Measurements from ENCODE around the gene CDC34.

CDC34 gene

DNA sequence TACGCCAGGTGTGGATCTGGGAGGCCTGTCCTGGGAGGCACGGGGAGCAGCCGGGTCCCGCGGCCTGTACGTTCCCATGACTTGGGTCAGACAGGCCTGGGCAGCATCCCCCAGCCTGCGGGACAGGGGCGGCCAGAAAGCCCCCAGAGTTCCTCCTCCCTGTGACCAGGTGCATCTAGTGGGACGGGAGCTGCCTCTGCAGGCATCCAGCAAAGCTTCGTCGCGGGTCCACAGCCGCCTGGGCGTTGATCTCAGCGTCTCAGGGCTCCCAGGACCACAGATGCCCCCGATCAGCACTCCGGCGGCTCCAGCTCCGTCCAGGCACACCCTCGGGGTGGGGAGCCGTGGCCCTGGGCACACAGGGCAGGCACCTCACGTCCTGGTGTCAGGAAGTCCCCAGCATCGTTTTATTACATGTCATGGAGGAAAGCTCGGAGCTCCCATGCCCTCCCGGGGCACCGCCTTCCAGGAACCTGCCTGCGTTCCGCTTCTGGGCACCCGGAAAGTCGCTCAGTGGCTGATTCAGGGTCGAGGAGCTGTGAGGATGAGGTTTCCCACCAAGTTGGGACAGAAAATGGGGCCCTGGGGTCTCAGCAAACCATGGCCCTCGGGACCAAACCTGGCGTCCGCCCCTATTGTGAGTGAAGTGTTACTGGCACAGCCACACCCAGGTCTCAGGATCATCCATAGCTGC lies 10.8 kb downstream of the CDC34 start:
- no peak for DNase-seq (ENCODE audit: low spot score)

DNA sequence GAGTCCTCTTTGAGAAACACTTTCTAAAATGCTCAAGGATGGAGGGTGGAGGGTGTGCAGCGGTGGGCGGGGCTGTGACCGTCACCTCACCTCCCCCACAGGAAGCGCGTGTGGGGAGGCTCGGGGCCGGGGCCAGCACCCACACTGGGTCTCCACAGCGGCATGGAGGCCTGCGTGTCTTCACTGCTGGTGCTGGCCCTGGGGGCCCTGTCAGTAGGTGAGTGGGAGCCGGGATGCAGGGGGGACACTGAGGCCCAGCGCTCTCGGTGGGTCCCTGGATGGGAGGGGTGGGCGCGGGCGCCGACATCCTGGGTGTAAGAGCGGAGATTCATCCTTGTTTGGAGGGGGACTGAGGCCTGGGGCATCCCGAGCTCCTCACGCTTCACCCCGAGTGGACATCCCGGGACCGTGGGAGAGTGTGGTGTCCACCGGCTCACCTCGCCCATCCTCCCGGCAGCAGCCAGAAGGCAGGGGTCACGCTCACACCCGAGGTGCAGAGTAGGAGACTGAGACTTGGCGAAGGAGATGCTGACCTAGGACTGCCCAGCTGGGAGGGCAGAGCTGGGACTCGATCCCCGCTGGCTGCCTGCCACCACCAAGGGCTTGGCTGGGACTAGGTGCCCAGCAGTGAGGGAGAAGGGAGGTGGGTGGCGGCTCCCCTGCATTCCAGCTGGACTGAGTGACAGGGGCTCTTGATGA lies 12.5 kb downstream of the CDC34 start, which contains the start of gene GZMM:
GZMM (plus strand) TSS at position 144 of the 699 bp plus-strand sequence; CDS start at position 163, 19 bp downstream.
- no peak for DNase-seq (ENCODE audit: low spot score)

DNA sequence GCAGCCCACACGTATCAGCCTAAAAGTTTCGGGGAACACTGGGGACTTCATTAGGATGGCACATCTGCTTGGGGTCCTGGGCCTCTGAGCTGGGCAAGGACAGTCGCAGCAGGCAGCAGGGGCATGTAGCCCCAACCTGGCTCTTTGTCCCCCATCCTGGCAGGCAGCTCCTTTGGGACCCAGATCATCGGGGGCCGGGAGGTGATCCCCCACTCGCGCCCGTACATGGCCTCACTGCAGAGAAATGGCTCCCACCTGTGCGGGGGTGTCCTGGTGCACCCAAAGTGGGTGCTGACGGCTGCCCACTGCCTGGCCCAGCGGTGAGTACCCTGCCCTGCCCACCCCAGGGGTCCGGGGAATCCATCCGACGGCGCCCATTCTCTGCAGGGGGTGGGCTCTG lies 15.6 kb downstream of the CDC34 start:
- DNase-seq (ENCODE audit: low spot score), result no peak

DNA sequence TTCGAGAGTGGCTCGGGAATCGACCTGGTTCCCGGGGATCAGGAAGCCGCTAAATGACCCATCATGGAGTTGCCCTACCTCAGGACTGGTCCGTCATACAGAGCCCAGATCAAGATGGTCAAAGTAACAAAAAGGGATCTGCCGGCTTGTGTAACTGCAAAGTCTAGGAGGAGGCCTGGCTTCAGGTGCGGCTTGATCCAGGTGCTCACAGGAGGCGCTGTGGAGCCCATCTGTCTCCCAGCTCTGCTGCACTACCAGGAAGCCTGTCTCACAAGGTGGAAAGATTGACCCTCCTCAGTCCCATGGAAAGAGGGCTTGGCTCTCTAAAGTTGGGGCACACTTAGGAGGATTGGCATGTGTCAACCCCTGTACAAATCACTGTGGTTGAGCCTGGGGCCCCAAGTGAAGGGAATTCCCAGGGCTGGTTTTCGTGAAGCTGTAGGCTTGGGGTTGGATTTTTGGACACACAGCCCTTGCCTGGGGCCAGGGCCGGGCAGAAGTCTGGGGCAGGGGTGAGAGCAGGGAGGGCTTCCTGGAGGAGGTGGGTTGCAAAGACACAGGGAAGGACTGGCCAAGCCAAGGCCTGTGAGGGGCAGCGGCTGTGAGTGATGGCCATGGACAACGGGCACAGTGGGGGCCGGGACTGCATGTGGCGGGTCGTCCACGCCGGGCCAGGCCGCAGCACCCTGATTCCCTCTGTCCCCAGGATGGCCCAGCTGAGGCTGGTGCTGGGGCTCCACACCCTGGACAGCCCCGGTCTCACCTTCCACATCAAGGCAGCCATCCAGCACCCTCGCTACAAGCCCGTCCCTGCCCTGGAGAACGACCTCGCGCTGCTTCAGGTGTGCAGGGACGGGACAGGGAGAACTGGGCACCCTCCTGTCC lies 16.5 kb downstream of the CDC34 start:
- no peak for DNase-seq (ENCODE audit: low spot score)

DNA sequence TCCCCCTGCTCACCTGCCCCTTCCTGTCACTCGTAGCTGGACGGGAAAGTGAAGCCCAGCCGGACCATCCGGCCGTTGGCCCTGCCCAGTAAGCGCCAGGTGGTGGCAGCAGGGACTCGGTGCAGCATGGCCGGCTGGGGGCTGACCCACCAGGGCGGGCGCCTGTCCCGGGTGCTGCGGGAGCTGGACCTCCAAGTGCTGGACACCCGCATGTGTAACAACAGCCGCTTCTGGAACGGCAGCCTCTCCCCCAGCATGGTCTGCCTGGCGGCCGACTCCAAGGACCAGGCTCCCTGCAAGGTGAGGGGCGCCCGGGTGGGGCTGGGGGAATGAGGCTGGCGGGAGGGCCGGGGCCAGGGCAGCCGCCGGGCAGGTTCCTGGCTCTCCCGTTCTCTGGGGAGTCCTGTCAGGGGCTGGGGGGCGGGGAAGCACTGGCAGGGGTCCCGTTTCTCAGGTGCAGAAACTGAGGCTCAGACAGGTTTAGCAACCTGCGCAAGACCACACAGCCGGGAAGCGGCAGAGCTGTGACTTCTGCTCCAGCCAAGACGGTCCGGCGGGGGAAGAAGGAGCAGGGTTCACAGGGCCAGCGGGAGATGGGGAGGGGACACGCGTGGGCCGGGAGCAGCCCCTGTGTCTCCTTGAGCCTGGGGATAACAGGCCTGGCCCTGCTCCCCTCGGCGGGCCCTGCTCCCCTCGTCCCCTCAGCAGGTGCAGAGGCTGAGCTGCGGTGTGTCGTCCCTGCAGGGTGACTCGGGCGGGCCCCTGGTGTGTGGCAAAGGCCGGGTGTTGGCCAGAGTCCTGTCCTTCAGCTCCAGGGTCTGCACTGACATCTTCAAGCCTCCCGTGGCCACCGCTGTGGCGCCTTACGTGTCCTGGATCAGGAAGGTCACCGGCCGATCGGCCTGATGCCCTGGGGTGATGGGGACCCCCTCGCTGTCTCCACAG lies 17.6 kb downstream of the CDC34 start:
- DNase-seq (ENCODE audit: low spot score), result no peak

DNA sequence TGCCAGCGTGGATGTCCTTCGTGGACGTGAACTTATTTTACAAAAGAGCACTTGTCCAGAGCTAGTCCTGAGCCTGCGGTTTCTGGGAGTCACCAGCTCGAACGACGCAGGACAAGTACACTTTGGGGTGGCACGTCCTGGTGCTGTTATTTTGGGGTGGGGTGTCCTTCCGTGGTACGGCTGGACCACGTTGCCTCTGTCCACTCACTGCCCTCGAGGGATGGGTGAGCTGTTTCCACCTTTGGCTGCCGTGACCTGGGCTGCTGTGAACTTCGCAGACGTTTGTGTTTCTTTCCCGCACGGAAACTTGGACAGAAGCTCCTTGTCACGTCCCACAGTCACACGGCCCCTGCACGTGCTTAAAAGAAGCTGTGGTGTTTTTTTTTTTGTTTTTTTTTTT lies 23.3 kb downstream of the CDC34 start:
- no peak for DNase-seq (ENCODE audit: low spot score)

DNA sequence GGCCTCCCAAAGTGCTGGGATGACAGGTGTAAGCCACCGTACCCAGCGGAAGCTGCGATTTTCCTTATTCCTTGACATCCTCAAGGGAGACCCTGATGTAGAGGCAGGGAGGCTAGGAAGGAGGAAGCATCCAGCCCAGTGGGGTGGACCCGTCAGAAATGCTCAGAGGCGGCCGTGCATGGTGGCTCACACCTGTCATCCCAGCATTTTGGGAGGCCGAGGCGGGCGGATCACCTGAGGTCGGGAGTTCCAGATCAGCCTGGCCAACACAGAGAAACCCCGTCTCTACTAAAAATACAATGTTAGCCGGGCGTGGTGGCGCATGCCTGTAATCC lies 23.9 kb downstream of the CDC34 start:
- no peak for DNase-seq (ENCODE audit: low spot score)

DNA sequence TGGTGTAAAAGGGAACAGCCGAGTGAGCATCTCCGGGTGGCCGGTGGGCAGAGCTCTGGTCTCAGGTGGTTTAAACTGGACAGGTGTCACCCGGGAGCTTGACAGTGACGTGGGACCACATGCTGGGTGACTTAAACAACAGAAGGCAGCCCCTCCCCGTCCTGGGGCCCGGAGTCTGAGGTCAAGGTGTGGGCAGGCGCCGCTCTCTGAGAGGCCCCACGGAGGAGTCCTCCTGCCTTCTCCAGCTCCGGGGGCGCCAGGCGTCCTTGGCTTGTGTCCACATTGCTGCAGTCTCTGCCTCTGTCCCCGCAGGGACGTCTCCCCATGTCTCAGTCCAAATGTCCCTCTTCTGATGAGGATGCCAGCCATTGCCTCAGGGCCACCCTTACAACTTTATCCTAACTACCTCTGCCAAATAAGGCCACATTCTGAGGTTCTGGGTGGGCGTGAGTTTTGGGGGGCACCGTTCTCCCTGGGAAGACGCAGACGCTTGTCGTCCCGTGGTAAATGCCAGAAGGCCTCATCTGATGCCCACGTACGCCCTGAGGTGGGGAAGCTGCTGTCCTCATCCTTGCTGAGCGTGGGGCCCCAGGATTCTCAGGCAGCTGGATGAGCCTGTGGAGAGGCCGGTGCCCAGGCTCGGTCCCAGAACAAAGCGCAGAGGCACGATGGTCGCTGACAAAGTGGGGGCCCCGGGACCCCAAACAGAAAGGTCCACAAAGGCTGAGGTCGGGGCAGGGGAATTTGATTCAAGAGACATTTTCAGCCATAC lies 25.2 kb downstream of the CDC34 start:
- no peak for DNase-seq (ENCODE audit: low spot score)

DNA sequence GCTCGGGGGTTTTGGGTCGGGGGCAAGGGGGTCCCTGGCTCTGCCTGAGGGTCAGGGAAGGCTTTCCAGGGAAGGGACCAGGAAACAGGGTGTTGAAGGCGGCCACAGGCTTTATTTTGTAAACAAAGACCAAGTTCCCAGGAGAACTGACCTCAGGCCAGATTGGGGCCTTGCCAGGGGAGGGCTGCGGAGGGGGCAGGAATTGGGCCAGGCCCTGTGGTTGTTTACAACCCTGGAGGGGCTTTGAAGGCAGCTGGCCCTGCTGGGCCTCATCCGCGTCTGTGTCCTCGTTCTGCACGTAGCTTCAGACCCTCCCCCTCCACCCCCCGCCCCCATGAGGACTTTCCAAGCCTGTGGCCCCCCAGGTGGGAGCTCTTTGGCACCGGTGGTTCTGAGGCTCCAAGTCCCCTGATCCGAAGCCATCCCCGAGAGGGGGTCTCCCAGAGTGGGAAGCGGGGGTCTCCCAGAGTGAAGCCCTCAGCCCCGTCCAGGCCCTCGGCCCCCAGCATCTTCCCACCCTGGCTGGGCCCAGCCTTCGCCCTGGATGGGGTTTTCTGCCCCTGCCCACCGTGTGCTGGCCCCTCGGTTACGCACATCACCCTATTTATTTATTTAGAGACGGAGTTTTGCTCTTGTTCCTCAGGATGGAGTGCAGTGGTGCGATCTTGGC lies 27.3 kb downstream of the CDC34 start:
- DNase-seq (ENCODE audit: low spot score), result no peak

DNA sequence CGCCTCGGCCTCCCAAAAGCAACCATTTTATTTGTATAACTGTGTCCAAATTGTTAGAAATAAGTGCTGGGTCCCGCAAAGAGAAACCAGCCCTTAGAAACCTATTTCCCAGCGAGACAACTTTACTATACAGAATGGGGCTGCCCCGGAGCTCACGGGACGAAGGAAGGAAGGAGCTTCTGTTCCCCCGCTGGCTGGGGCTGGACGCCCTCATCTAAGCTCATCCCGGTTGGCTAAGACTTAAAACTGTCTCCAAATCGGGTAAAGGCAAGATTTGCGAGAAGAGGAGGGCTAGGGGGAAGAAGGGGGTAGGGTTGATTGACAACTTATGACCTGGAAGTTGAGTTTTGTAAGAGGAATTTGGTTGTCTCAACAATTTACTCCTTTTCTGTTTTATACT lies 28.6 kb downstream of the CDC34 start:
- no peak for DNase-seq (ENCODE audit: low spot score)

DNA sequence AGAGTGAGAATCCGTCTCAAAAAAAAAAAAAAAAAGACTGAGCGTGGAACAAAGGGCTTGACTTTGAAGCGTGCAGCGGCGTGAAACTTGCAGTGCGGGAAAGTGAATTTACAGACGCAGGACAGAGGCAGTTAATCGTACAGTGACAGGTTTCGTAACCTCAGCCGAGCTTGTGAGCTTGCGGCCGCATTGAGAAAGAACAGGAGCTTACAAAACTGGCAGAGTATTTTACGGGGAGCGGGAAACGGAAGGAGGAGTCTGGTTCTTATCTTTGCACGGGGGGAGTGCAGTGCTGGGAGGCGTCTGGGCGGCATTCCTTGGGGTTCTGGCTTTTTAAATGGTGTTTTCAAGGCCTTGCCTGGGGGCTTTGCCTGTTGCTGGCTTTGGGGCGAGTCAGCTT lies 34.8 kb downstream of the CDC34 start:
- DNase-seq (ENCODE audit: low spot score), result no peak

DNA sequence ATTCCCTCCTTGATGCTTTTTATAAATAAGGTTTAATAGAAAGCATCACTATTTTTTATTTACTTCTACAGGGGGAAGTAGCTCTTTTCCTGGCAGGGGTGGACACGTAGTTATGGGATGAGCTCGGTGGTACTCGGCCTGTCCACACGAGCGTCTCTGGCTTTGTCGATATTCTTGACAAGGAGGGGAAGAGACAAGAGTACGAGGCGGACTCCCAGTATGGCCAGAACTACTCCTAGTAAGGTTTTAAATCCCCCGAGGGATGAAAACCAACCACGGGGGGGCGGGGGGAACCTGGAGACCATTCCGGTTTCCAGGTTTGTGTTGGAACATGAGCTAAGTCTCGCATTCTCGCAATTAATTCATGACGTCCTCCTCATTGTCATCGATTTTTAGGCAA lies 35.3 kb downstream of the CDC34 start:
- DNase-seq (ENCODE audit: low spot score), result no peak

DNA sequence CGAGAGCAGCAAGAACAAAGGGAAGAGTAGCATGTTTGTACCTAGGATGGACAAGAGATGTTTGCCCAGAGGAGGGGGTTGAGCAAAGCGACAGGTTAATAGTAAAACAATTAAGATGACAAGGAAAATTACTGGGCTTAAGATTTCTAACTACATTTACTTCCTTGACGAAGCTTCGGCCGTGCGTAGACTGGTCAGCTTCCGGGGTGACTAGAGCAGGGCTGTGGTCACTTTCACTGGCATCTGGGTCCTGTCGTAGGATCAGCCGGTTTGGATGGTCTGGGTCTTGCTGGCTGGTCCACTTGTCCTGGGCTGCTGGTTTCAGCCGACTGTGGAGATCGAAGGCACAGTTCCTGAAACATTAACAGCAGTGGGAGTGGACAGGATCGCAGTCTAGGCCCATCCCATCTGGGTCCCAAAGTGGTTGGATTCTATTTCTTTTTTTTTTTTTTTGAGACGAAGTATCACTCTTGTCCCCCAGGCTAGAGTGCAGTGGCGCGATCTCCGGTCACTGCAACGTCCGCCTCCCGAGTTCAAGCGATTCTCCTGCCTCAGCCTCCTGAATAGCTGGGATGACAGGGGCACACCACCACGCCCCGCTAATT lies 35.8 kb downstream of the CDC34 start:
- no peak for DNase-seq (ENCODE audit: low spot score)

DNA sequence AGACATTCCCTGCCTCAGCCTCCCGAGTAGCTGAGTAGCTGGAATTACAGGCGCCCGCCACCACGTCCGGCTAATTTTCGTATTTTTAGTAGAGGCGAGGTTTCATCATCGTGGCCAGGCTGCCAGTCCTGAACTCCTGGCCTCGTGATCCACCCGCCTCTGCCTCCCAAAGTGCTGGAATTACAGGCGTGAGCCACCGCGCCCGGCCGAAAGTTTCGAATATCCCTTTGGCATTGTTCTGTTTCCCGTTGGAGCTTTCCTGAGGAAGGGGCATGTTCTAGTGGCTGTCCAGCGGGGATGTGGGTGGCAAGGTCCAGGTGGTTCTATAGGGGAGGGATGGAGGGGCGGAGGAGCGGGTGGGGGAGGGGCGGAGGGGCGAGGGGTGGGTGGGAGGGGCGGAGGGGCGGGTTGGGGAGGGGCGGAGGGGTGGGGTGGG lies 38.7 kb downstream of the CDC34 start:
- no peak for DNase-seq (ENCODE audit: low spot score)

DNA sequence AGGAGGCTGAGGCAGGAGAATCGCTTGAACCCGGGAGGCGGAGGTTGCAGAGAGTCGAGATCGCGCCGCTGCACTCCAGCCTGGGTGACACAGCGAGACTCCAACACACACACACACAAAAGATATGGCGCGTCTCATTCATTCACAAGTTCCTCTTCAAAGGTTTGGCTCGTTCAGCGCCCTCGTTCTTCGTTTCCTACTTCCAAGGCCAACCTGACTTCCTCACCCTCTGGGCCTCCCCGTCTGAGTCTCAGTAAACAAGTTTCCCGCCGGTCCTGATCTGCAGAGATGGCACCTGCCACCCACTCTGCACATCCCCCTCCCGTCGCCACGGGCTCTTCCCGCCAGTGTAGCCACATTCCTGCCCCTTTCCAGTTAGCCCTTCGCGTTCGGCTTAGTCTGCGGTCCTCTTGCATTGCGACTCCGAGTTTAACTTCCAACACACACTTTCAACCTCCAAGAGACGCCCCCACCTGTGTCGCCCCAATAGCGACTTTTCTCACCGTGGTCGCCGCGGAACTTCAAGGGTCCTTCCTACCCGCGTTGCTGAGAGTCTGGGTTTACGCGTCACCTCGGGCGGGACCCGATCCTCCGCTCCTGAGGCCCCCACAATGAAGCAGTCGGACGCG lies 39.5 kb downstream of the CDC34 start:
- DNase-seq (ENCODE audit: low spot score), result no peak

DNA sequence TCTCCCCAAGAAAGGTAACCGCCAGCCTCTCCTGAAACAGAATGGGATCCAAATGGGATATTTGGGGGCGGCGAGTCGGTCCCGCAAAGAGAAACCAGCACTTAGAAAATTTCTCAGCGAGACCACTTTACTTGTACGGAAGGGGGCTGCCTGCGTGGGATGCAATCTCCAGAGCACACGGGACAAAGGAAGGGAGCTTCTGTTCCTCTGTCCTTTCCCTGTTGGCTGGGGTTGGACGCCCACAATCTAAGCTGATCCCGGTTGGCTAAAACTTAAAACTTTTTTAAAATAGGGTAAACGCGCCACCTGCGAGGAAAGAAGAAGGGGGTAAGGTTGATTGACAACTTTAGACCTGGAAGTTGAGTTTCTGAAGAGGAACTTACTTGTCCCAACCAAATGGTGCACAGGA lies 40.0 kb downstream of the CDC34 start:
- peak; percentile 42 for DNase-seq (ENCODE audit: low spot score)

DNA sequence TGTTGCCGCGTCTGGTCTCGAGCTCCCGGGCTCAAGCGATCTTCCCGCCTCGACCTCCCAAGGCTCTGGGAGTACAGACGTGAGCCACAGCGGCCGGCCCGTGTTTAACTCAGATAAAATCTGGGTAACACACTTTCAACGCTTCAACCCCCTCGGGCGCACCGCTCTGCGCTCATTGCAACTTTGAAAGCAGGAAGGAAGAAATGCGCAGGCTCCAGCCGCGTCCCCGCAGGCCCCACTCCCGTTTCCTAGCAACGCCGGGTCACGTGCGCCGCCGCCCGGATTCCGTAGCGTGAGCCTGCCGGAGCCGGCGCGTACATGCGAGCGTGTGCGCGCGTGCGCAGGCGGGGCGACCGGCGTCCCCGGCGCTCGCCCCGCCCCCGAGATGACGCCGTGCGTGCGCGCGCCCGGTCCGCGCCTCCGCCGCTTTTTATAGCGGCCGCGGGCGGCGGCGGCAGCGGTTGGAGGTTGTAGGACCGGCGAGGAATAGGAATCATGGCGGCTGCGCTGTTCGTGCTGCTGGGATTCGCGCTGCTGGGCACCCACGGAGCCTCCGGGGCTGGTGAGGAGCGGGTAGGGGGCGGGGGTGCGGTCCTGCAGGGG lies 40.7 kb downstream of the CDC34 start, which contains the start of gene BSG:
BSG (plus strand) TSS at position 457 of the 603 bp plus-strand sequence; CDS start at position 496, 39 bp downstream.
- DNase-seq (ENCODE audit: low spot score), result peak; percentile 100

DNA sequence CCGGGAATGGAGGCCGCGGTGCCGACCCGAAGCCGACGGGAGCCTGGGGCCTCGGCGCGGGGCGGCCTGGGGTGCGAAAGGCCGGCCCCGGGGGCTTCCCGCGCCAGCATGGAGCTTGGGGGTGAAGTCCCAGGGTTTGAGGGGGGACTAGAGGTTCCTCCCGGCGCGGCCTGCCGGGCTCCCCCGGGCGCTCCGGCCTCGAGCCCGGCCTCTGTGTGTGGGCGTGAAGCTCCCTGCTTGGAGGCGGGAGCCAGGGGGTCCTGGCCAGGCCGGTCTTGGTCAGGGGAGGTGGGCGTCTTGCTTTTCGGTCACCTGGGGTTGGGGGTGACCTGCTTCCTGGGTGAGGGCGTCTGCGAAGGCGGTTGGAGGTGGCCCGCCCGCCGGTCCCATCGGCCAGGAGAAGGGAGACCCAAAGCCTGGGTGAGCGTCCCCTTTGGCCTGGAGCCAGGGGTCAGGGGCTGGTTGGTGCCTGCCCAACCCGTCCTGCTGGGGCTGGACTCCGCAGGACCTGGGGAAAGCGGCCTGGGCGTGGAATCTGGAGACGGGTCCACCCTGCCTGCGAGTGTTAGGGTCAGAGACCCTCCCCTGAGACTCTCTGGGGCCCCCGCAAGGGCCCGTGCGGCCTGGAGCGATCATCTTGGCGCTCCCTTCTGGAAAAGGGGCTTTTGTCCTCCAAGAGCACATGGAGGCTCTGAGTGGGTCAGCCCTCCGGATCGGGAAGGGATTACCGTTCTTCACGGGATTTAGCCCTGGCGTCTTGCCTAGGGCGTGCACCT lies 41.4 kb downstream of the CDC34 start:
- DNase-seq (ENCODE audit: low spot score), result peak; percentile 60

All from COLO829 (cell line).